Colon (tissue), 2 donors: ENCODE measurements around the gene EAF1.
A peak's percentile ranks its signal among the peaks of the same experiment; 100 is the strongest.
"Not testable (repeated sequence)": the region's sequence is repeated elsewhere in the genome, so short reads cannot be mapped to it uniquely, and the experiment has no call there.

Experiments used
- FAIRE-seq: peaks from 2 replicates; lab custom pipeline; 2012; peaks lifted over from hg19 to GRCh38; lab: Jason Lieb, UNC
- donor health status: control.
- donor health status: control.

Gene EAF1

GRCh38 chr3:15405448-15406050 lies 21.8 kb upstream of the EAF1 start:
- FAIRE-seq = peak; percentile 51

DNA sequence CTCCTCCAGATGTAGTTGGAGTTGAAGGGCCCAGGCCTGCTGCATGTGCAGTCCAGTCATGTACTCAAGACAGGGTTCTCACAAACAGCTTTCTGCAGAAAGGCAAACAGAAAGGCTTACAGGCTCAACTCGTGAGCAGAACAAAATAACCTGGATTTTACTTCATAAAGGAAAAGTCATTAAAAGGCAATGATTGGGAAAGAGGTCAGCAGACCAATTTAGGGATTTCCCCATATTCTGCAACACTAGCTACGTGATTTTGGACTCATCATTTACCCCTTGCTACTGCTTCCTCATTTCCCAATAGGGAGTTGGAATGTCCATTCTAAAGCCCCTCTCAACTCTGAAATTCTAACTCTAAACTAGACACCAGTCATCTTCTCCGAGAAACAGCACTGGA lies 18.2 kb upstream of the EAF1 start:
- FAIRE-seq = no peak

DNA sequence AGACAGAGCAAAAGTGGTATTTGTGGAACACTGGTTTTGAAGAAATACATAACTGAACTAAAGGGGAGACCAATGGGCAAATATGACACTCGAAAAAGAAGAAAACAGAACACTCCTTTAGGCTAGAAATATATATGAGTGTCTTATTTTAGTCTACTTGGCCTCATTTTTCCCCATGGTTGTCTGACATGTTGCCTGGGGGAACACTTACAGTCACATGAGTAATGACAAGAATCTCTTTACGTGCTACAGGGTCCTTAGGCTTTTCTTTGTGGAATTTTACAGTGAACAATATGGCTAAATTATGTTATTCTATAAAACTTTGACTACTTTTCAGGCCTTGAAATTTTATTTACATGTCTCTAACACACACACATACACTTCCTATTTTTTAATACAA lies 17.6 kb upstream of the EAF1 start:
- FAIRE-seq = no peak

- FAIRE-seq = not testable (repeated sequence)
These were observed 16.4 kb upstream of the EAF1 start for GRCh38 chr3:15410966-15411365.

GRCh38 chr3:15420871-15421270 lies 6.5 kb upstream of the EAF1 start:
- no peak for FAIRE-seq

DNA sequence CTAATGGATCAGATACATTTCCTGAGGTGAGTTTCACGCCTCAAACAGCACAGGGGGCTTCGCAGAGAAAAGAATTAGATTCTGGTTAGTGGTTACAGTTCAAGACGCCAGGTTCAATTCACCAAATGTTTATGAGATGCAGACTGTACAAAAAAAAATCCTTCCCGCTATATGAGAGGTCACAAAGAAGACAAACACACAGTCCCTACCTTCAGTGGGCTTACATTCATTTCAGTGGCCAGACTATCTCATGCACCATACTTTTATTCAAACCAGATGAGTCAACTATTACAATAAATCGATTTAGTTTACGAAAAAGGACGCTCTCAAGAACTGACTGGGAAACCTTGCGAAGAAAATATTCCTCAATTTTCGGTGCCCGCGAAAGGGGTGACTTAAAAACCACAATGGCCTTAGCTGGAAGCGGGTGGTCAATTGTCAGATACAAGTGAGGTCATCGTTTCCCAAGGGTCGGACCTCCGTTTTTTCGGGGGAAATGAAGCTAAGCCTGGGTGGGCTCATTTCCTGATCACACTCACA lies 749 bp upstream of the EAF1 start:
- no peak for FAIRE-seq

DNA sequence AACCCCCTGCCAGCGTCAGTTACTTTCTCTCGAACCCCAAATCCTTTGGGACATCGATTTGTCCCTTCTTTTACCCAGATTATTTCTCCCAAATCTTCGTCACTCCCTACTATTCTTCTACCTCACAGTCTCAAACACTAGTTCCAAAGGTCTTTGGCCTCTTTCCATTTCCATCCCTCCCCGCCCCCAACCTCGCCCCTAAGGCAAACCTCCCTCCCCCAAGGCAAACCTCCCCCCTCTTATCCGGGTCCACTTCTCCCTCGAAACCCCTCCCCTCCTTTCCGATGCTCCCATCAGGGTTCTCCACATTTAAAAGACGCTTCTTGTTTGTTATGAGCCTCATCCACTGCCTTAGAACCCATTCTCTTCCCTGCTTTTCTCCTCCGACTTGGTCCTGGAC lies 583 bp downstream of the EAF1 start:
- no peak for FAIRE-seq

- no peak for FAIRE-seq
These were observed 1.1 kb downstream of the EAF1 start for GRCh38 chr3:15428539-15428938.

DNA sequence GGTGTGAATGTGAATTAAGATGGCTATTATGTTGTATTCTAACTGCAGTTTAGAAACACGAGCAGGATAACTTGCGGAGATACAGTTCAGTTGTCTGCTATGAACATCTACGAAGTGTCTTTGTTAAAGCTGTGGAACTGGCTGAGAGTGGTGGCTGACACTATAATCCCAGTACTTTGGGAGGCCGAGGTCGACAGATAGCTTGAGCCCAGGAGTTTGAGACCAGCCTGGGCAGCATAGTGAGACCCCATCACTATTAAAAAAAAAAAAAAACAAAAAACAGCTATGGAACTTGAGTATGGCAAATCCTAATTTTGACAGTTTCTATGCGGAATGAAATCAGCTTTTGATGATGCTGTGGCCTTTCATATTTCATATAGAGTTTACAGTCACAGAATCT lies 1.7 kb downstream of the EAF1 start:
- no peak for FAIRE-seq

DNA sequence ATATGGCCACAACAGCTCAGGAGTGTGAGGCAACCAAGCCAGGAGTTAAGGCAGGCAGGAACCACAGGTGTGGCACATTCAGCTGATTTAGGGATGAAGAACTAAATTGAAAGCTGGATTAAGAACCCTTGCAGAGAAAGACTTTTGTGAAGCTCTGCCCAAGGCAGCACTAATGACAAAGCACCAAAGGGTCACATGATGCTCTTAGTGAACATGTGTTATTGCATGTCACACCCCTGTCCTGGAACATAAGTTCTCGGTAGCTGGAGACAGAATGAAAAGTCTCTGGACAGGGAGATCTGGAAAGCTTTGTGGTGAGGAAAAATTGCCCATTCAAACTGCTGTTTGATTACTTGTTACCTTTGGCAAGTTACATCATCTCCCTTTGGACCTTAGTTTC lies 3.2 kb downstream of the EAF1 start:
- no peak for FAIRE-seq

GRCh38 chr3:15431256-15431837 lies 3.9 kb downstream of the EAF1 start:
- FAIRE-seq = no peak

DNA sequence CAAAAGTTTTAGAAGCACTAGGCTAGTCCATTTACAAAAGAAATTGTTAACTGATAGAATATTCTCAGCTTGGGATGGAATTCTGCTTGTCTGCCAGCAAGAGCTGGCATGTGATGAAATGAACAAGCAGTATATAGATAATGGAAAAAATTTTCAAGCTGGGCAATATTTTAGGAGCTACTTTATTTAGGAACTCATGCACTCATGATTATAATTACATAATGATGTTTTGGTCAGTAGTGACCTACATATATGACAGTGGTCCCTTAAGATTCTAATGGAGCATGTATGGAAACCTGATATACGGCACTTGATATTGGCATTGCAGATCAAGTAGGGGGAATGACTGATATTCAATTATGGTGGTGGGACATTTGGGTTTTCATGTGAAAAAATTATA lies 6.1 kb downstream of the EAF1 start:
- FAIRE-seq = no peak

- no peak for FAIRE-seq
These were observed 7.4 kb downstream of the EAF1 start for GRCh38 chr3:15434756-15435155.

GRCh38 chr3:15436246-15436645 lies 8.8 kb downstream of the EAF1 start:
- no peak for FAIRE-seq

- no peak for FAIRE-seq
These were observed 11.6 kb downstream of the EAF1 start for GRCh38 chr3:15438983-15439382.

DNA sequence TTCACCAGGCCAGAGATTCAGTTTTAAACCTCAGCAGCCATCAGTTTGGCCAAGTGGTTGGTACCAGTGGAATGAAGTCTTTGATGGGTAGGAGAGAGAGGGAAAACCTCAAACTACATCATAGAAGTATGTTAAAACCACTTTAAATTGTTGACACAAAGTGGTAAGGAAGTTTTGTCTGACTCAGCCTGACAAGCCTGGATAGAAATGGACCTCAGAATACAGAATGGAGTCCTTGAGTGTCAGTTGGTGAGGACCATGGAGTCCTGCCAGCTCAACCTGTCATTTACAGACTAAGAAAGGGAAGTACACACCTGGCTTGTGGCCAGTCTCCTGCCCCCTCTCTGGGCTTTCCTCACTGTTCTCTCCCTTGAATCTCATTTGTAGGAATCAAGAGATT lies 12.1 kb downstream of the EAF1 start:
- FAIRE-seq = no peak

- no peak for FAIRE-seq
These were observed 13.5 kb downstream of the EAF1 start for GRCh38 chr3:15440891-15441290.

DNA sequence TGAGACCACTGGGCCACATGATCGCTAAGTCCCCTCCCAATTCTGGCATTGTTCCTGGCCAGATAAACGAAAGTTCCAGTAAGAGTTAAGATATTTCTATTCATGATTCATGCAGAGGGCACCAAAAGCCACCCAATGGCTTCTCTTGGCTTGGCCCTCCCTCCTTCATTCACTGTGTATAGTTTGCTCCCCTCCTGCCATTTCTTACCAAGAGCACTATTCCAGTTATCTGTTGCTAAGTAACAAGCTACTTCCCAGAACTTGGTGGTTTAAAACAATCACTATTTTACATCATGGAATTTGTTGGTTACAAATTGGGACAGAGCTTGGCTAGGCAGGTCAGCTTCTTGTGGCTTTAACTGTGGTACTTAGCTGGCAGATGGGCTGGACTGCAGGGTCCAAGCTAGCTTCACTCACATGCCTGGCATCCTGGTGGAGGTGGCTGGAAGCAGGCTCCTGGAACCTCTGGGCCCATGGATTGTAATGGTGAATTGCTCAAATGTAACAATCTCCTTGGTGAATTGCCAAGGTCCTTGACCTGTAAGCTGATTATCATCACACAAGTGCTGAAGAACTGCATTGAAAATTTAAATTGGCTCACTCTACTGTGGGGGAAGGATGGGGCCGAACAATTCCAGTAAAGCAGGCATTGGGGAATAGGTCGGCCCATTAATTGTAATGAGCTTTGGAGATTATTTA lies 16.6 kb downstream of the EAF1 start:
- FAIRE-seq = no peak

DNA sequence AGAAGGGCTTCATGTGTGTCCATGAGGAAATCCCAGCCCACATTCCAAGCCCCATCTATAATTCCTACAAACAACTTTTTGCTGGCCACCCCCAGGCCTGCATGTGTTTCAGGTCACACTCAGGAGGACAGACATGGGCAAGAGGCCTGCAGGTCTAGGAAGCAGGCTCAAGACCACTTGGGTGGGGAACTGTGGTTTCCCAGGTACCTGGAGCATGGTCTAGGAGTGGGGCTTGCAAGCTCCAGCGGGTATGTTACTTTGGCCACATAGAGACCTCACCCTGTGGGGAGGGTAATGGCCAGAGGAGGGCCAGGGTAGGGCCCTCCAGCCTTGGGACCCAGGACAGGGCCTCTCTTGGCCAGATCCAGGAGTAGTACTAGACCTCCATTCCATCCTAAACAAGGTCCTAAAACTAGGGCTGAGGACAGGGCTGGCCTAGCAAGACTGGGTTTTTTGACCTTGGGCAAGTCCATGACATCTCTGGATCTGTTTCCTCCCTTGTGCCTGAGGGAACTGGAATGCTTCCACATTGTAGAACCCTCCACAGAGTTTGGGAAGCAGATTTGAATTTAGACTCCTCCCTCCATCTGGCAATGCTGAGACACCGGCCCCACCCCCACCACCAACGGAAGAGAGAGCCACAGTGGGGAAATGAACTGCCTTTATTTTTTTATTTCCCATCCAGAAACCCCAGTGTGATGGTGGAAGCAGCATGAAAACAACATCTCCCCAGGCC lies 22.3 kb downstream of the EAF1 start:
- FAIRE-seq = no peak

- no peak for FAIRE-seq
These were observed 23.2 kb downstream of the EAF1 start for GRCh38 chr3:15450438-15451215.

GRCh38 chr3:15451216-15452113 lies 24.1 kb downstream of the EAF1 start:
- FAIRE-seq = no peak
